Neural cell (in vitro differentiated cells): ENCODE data around the gene DLL1. TPM values are rescaled to one million over a fixed set of nuclear protein-coding genes. Genes with fewer than 3 reads are reported as not detected.
A peak's percentile ranks its signal among the peaks of the same experiment; 100 is the strongest.

Experiments
- H2AFZ ChIP-seq: fragments of 200-600, 300-800 bp; sonication (generic), shearing (Covaris generic); 2 replicates; pipeline ENCODE4 v1.6.0; 2014; ENCODE audit warnings: low read depth, mild to moderate bottlenecking, antibody characterized with exemption, low read length, moderate library complexity
- H3F3A ChIP-seq: fragments of 200-600 bp; shearing (Covaris generic); 2 replicates; pipeline ENCODE4 v1.6.1; 2016; ENCODE audit warnings: mild to moderate bottlenecking, moderate library complexity, mixed read lengths, antibody characterized with exemption, low read length; ENCODE audit not compliant: insufficient read depth, poor library complexity, severe bottlenecking
- H3K27ac ChIP-seq: fragments of 200-600, 300-800 bp; sonication (generic), shearing (Covaris generic); 2 replicates; pipeline ENCODE4 v1.5.1; 2014; ENCODE audit warnings: mild to moderate bottlenecking, low read length, moderate library complexity
- H3K27me3 ChIP-seq: fragments of 300-800, 200-600 bp; sonication (generic), shearing (Covaris generic); 2 replicates; pipeline ENCODE4 v1.6.0; 2014; ENCODE audit warnings: mild to moderate bottlenecking, low read depth, low read length, moderate library complexity; ENCODE audit not compliant: insufficient read depth
- H3K36me3 ChIP-seq: fragments of 300-800, 200-600 bp; sonication (generic), shearing (Covaris generic); 2 replicates; pipeline ENCODE4 v1.5.1; 2014; ENCODE audit warnings: mild to moderate bottlenecking, antibody characterized with exemption, low read length, moderate library complexity; ENCODE audit not compliant: insufficient read depth
- H3K4me2 ChIP-seq: fragments of 300-800, 200-600 bp; sonication (generic), shearing (Covaris generic); 2 replicates; pipeline ENCODE4 v1.6.0; 2014; ENCODE audit warnings: mild to moderate bottlenecking, low read length
- H3K4me3 ChIP-seq: fragments of 300-800, 200-600 bp; sonication (generic), shearing (Covaris generic); 2 replicates; pipeline ENCODE4 v1.5.1; 2014; ENCODE audit warnings: mild to moderate bottlenecking, low read length, moderate library complexity
- H3K79me2 ChIP-seq: fragments of 200-600 bp; shearing (Covaris generic); replicated peaks from 2 replicates; pipeline ENCODE4 v1.6.0; 2014; ENCODE audit warnings: mild to moderate bottlenecking, low read length, moderate library complexity; ENCODE audit not compliant: insufficient read depth
- H3K9ac ChIP-seq: fragments of 300-800, 200-600 bp; sonication (generic), shearing (Covaris generic); 2 replicates; pipeline ENCODE4 v1.6.1; 2016; ENCODE audit warnings: mild to moderate bottlenecking, low read length, mixed read lengths
- H3K9me2 ChIP-seq: fragments of 200-600 bp; shearing (Covaris generic); 2 replicates; pipeline ENCODE4 v1.6.1; 2016; ENCODE audit warnings: mild to moderate bottlenecking, low read length, mixed read lengths; ENCODE audit not compliant: insufficient read depth
- H3K9me3 ChIP-seq: fragments of 200-600, 300-800 bp; sonication (generic), shearing (Covaris generic); 2 replicates; pipeline ENCODE4 v1.6.1; 2016; ENCODE audit warnings: mild to moderate bottlenecking, mixed run types, low read length, moderate library complexity, mixed read lengths
- H4K20me1 ChIP-seq: fragments of 200-600 bp; shearing (Covaris generic); 2 replicates; pipeline ENCODE4 v1.6.1; 2016; ENCODE audit warnings: mild to moderate bottlenecking, mixed run types; ENCODE audit not compliant: insufficient read depth
- CTCF ChIP-seq: fragments of 450-650 bp; IDR thresholded peaks from 2 replicates; pipeline ENCODE4 v1.5.1; 2014; ENCODE audit warnings: antibody characterized with exemption, mild to moderate bottlenecking, moderate library complexity; ENCODE audit not compliant: poor library complexity, severe bottlenecking
- EP300 ChIP-seq: fragments of 450-650 bp; conservative IDR thresholded peaks from 2 replicates; pipeline ENCODE4 v1.6.1; 2014; ENCODE audit warnings: antibody characterized with exemption, mild to moderate bottlenecking, moderate library complexity; ENCODE audit not compliant: poor library complexity, severe bottlenecking
- EZH2 ChIP-seq: fragments of 200-600, 300-800 bp; shearing (Covaris generic), sonication (generic); IDR thresholded peaks from 2 replicates; pipeline ENCODE4 v1.6.1; 2014; ENCODE audit warnings: antibody characterized with exemption, low read length, borderline replicate concordance, mild to moderate bottlenecking; ENCODE audit not compliant: insufficient read depth, poor library complexity, severe bottlenecking
- MXI1 ChIP-seq: fragments of 450-650 bp; conservative IDR thresholded peaks from 2 replicates; pipeline ENCODE4 v1.6.1; 2014; ENCODE audit warnings: antibody characterized with exemption, mild to moderate bottlenecking; ENCODE audit not compliant: poor library complexity, severe bottlenecking
- POLR2AphosphoS5 ChIP-seq: IDR thresholded peaks from 2 replicates; pipeline ENCODE4 v1.6.1; 2012
- RAD21 ChIP-seq: fragments of 450-650 bp; conservative IDR thresholded peaks from 2 replicates; pipeline ENCODE4 v1.6.1; 2014; ENCODE audit warnings: antibody characterized with exemption, mild to moderate bottlenecking, moderate library complexity
- REST ChIP-seq: IDR thresholded peaks from 2 replicates; pipeline ENCODE4 v1.6.1; 2012; ENCODE audit warnings: borderline replicate concordance
- SMC3 ChIP-seq: fragments of 450-650 bp; conservative IDR thresholded peaks from 2 replicates; pipeline ENCODE4 v1.6.1; 2014; ENCODE audit warnings: antibody characterized with exemption, mild to moderate bottlenecking, moderate library complexity; ENCODE audit not compliant: poor library complexity
- TAF1 ChIP-seq: IDR thresholded peaks from 2 replicates; pipeline ENCODE4 v1.6.1; 2012; ENCODE audit warnings: low read depth
- polyA plus RNA-seq: library from polyadenylated mRNA; depleted of rRNA; stranded (reverse); fragments of >200 nt; gene quantifications from 2 replicates; pipeline ENCODE4 v1.2.3, GENCODE V29; 2014

DLL1 gene
- polyA plus RNA-seq, 1 donor from 2014 or later = 26.1 TPM

GRCh38 chr6:170306324-170307079, 15.6 kb upstream of the DLL1 start, which contains the start of gene FAM120B:
FAM120B (plus strand) TSS chr6:170306758; CDS start chr6:170317391, 10,633 bp downstream.
- H3K4me3 ChIP-seq = peak within 1 kb of the TSS; percentile 81
- peak within 1 kb of the TSS; percentile 64 for H3K27ac ChIP-seq
- TF ChIP-seq POLR2AphosphoS5 (peak; percentile 73), EZH2 (no peak), REST (no peak), RAD21 (no peak), MXI1 (peak; percentile 61), CTCF (no peak), SMC3 (no peak), EP300 (no peak), TAF1 (no peak)
- H3F3A ChIP-seq = no peaks in the 10 kb centered on the region
- no peaks in the 10 kb centered on the region for H3K27me3 ChIP-seq
- H3K9me3 ChIP-seq = no peaks in the 10 kb centered on the region
- peak within 1 kb of the TSS; percentile 43 for H3K4me2 ChIP-seq
- no peaks in the 10 kb centered on the region for H3K36me3 ChIP-seq
- peaks cover 11% of the 10 kb centered on the region for H3K79me2 ChIP-seq
- H3K9ac ChIP-seq = peak within 1 kb of the TSS; percentile 72
- no peaks in the 10 kb centered on the region for H3K9me2 ChIP-seq
- peak within 1 kb of the TSS; percentile 29 for H2AFZ ChIP-seq
- no peaks in the 10 kb centered on the region for H4K20me1 ChIP-seq

GRCh38 chr6:170305805-170306323, 15.0 kb upstream of the DLL1 start:
- H3K9me3 ChIP-seq = no peaks in the 10 kb centered on the region
- peak overlapping the region; percentile 81 for H3K4me3 ChIP-seq
- H2AFZ ChIP-seq = no peak overlapping the region
- no peaks in the 10 kb centered on the region for H4K20me1 ChIP-seq
- no peak overlapping the region for H3K4me2 ChIP-seq
- H3K27me3 ChIP-seq = no peaks in the 10 kb centered on the region
- H3K9ac ChIP-seq = peak overlapping the region; percentile 57
- TF ChIP-seq SMC3 = no peak
- no peak for TF ChIP-seq RAD21
- no peak for TF ChIP-seq CTCF
- TF ChIP-seq EZH2 = no peak
- no peak for TF ChIP-seq EP300
- no peak for TF ChIP-seq TAF1
- no peak for TF ChIP-seq REST
- TF ChIP-seq MXI1 = no peak
- TF ChIP-seq POLR2AphosphoS5 = no peak
- H3K79me2 ChIP-seq = peaks cover 11% of the 10 kb centered on the region
- no peaks in the 10 kb centered on the region for H3K36me3 ChIP-seq
- no peaks in the 10 kb centered on the region for H3K9me2 ChIP-seq
- peak overlapping the region; percentile 19 for H3K27ac ChIP-seq
- H3F3A ChIP-seq = no peaks in the 10 kb centered on the region
